ENCODE data around the gene ELFN1.

Gene ELFN1

GRCh38 chr7:1664711-1665548 is 5.1 kb upstream of the ELFN1 start:
- peak; percentile 50 for DNase-seq

DNA sequence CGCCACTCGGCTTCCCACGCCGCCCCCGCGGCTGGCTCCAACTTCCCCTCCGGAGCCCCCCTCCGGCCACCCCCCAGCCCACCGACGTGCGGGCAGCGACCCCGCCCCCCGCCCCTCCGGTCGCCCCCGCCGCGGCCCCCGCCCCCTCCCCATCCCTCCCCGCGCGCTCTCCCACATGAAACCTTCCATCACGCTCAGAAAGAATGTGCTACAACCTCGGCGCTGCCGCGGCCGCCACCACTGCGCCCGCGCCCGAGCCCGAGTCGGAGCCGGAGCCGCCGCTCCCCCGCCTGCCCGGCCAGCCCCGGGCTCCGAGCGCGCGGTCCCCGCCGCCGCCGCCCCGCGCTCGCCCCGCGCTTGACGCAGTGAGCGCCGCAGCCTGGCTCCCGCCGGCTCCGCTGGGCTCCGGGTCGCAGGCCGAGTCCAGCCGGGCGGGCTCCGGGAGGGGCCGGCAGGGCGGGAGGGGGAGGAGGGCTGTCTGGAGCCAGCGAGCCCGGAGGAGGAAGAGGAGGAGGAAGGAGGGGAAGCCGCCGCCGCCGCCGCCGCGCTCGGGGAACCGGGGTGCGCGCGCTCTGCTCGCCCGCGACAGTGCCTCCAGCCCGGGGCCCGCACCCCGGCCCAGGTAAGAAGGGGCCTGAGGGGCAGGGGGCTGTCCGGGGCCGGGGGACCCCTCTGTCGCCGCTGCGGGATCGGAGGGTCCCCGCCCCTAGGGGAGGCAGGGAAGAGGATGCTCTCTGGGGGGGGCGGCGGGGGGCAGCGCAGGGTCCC is 4.3 kb upstream of the ELFN1 start:
- no peak for DNase-seq

- no peak for DNase-seq
Observed at GRCh38 chr7:1666317-1666822, 3.7 kb upstream of the ELFN1 start.

GRCh38 chr7:1666823-1667565 is 3.1 kb upstream of the ELFN1 start:
- no peak for DNase-seq

DNA sequence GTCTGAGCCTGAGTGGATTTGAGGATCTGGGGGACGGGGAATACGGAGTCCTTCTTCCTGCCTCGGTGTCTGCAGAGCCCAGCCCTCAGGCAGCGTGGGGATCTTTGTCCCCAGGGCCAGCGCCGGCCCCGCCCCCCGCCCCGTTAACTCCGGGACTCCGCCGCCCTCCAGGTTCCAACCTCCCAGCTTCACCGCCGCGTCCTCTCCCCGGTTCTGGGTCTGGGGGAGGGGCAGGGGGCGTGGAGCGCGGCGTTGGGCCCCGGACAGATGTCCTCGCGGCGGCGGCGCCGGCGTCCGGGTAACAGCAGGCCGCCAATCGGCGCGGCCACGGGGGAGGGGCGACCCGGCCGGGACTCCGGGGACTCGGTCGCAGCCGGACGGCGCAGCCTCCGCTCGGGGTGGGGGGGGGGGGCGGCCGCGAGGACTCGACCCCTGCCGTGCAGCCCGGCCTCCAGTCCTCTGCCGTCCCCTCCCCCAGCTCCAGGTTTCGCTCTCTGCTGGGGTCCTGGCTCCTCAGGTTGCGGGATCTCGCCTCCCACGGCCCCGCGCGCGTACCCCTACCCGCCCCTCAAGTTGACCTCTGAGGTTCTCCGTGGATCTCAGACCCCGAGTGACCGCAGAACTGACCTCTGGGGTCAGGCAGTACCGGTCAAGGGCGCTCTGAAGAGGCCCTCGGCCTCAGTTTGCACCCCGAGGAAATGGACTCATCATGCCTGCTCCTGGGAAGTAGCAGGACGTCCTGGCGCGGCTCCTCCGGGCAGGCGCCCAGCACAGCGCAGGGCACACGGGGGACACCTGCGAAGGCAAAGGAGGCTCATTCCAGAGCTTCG is 2.3 kb upstream of the ELFN1 start:
- DNase-seq, result no peak

GRCh38 chr7:1668396-1669063 is 1.5 kb upstream of the ELFN1 start:
- DNase-seq, result no peak

DNA sequence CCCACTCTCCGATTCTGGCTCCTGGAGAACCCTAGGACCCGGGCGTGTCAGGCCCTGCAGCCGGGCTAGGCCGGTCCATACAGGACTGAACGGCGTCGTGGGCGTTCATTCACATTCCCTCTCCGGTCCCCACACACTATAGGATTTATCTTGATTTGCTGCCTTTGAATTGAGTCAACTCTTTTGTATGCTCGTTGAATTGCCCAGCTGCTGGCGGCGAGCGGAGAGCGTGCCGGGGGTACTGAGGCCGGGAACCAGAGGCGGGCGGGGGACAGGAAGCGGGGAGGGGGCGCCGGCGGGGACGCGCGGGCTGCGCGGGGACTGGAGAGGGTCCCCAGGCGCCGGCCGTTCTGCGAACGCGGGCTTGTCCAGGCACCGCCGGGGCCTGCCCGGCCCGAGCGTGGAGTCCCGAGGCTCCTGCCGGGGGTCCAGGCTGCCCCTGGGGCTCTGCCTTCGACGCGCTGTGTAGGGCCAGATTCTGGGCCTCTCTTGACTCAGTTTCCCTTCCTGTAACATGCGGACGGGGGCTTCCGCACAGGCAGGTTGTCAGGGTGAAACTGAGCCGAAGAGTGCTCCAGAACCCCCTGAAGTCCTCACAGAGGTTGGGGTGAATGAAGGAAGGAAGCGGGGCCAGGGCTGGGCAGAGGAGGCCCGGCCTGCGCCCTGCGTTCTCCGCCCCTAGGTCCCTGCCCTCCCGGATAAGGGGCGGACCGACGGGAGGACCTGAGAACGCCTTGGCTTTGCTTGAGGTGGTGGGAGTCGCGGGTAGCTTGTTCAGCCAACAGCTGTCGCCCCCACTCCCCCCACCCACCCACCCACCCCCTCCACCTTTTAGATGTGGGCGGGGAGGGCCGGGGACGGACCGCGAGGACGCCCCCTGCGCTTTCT is 769 bp upstream of the ELFN1 start:
- no peak for DNase-seq

- DNase-seq, result no peak
Observed at GRCh38 chr7:1670894-1671593, 967 bp downstream of the ELFN1 start.

GRCh38 chr7:1671594-1672451 is 1.7 kb downstream of the ELFN1 start:
- DNase-seq, result no peak

GRCh38 chr7:1672851-1673486 is 2.9 kb downstream of the ELFN1 start:
- no peak for DNase-seq

- no peak for DNase-seq
Observed at GRCh38 chr7:1673581-1674118, 3.6 kb downstream of the ELFN1 start.

DNA sequence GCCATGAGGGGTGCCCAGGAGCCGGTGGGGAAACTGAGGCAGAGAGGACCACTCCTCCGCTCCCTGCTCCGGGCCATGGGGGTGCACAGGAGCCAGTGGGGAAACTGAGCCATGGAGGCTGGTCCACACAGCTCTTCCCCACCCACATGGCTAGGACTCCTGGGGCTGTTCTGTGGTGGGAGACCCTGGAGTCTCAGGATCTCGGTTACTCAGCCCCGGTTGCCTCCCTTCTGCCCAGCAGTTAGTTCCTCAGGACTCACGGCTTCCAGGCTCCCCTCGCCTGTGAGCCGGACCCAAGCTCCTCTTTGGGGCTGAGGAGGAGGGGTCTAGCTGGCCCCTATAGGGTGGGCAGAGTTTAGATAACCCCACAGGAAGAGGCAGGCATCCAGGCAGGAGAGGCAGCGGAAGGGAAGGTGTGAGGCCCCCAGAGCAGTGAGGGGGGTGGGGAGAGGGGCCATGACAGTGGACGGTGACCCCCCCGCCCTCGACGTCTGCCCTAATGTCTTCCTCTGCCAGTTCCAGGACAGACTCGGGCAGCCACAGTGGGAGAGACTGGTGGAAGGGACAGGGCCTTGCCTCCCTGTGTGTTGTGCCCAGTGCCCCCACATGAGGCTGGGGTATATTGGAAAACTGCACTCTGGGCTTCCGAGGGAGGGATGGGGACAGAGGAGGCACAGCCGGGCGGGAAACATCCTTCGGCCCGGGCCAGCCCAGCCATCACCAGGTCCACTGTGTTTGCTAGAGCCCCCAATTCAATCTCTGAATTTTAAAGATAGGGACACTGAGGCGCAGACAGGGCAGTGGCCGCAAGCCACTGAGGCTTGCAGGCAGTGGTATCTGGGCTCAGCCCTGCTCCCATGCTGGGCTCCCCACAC is 4.3 kb downstream of the ELFN1 start:
- no peak for DNase-seq

DNA sequence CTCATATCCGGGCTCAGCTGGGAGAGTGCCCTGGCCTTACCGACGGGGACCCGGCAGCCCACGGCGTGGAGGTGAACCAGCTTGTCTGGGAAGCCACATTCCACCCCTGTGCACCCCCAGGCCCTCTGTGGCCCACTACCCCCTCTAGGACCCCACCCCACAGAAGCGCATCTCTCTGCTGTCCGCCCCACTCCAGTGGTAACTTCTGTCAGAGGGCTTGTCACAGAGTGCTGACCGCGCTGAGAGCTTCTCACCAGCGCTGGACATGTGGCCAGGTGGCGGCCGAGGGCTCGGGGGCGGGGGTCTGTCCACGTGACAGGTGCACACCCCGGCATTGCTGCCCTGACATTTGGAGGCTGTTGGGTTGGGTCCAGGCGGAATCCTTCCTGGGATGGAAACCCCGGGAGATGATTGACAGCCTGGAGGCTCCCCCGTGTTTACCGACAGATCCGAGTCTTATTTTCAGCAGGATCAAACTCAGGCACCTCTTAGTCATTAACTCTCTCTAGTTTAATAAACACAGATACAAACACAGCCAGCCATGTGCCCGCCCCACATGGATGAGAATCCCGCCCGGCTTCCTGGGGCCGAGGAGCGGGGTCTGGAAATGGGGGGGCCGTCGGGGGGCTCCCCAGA is 5.1 kb downstream of the ELFN1 start:
- DNase-seq, result no peak

GRCh38 chr7:1675673-1676549 is 5.8 kb downstream of the ELFN1 start:
- DNase-seq, result no peak

GRCh38 chr7:1676550-1677078 is 6.5 kb downstream of the ELFN1 start:
- DNase-seq, result no peak
